Muscle of arm (tissue), 12 donors: ENCODE results near the gene LIX1. TPM values are rescaled to one million over a fixed set of nuclear protein-coding genes. Genes with fewer than 3 reads are reported as not detected.
"Not testable (repeated sequence)": the region's sequence is repeated elsewhere in the genome, so short reads cannot be mapped to it uniquely, and the experiment has no call there.

Experiments used
- DNase-seq: peaks from one replicate; pipeline ENCODE4 v3.0.0-alpha.2; 2013
- polyA plus RNA-seq, 12 donors: library from polyadenylated mRNA; unstranded; fragments of 120-200 nt; gene quantifications; one replicate each; pipeline ENCODE4 v1.2.1, GENCODE V29; 2013; ENCODE audit not compliant: insufficient read length in 12 of 12

The LIX1 gene
- polyA plus RNA-seq, 12 donors, result 3.3 to 9.3 (median 6.7) TPM; not detected in 1

DNA sequence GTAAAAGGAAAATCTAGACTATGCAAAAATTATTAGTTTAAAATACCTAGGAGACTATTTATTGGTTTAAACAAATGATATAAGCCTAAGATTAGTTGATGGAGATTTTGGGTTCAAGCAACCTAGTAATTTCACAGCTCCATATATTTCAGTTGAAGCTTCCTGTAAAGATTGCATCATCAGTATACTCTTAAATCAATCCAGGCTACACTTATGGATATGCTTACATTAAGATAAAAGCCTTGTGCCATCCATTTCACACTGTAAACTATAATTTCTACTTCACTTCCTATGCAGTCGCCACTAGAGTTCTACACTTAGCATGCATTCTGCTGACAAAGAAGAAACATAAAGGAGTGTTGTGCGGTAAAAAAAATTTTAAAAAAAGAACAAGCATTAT lies 7.3 kb upstream of the LIX1 start:
- DNase-seq, result no peak

GRCh38 chr5:97148288-97148687 lies 5.9 kb upstream of the LIX1 start:
- DNase-seq, result no peak

- DNase-seq, result no peak
Observed at GRCh38 chr5:97143704-97144103, 1.3 kb upstream of the LIX1 start.

DNA sequence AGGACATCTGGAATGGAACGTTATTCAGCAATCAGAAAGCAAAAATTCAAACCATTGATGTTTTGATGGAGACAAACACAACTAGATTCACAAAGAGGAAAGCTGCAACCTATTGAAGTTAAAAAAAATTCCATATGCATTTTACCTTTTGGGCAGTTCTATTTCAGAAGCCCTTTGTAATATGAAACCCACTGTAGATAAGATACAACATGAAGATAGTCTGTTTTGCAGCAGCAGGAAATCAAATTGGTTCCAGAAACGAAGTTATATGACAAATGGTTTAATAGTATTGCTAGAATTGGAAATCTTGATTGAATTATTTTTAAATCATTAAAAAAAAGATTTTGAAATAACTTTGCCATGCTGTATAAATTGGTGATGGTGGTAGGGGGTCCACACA lies 872 bp downstream of the LIX1 start:
- DNase-seq, result no peak

DNA sequence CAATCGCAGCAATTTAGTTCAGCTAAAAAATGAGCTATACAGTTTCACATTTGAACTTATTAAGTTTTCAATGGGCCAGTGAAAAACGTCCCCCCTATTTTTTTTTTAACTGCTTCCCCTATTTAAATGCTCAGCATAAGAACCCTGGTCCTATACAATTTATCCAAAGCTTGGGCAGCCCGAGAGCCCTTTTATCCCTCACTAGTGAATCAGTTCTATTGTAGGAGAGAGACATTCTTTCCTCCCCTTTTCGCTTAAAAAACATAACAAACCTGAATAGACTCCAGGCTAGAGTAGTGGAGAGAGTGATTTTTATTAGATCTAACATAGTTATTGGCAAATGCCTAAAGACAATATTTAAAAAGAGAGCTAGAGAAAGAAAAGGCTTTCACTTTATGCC lies 1.4 kb downstream of the LIX1 start:
- DNase-seq, result no peak

- not testable (repeated sequence) for DNase-seq
Observed at GRCh38 chr5:97140250-97140649, 2.2 kb downstream of the LIX1 start.

DNA sequence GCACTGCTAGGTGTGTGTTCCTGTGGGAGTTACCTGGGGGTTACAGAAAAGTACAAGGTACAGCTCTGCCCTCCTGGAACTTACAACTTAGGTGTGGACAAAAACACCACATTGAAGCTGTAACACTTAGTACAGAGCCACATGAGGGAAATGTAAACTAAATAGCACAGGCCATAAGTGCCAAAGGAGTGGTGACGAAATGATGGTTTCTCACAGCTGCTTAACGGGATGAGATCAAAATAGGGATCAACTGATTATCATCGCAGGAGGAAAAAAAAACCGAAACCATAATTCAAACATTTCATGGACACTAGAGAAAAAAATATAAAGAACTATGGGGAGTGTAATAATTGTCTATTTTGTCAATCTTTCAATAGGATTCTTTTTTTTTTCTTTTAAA lies 5.9 kb downstream of the LIX1 start:
- DNase-seq, result no peak

DNA sequence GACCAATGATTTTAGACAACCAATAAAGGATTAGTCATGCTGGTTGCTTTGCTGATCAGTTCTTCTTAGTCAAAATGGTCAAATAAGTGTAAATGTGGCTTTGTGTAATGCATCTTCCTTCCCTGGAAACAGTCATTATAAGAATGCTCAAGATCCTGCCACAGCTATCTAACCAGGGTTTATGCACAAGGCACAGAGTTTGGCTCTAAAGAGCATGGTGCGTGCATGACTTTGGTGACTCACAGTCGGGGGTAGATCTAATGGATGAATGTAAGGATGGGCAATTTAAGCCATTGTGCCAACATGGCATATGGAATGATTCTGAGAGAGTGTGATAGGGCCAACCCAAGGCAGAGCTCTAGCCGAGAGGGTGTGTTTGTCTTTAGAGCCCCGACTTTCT lies 6.5 kb downstream of the LIX1 start:
- DNase-seq, result no peak

DNA sequence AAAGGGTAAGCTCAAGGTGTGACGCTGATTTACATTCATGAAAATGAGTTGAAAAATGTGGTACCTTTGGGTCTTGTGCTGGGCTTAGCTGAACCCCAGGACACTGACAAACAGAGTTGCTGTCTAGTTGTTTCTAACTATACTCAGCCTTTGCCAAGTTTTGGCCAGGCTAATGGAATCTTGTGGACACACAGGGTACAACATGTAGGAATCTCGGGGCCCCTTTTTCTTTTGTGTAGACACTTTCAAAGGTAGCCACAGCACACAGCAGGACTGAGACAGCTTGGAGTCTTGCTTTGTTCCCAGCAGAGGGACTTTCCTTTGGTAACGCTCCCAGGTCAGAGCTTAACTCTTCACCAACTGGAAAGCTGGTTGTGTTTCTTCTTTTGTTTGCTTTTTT lies 7.8 kb downstream of the LIX1 start:
- DNase-seq, result no peak

GRCh38 chr5:97133101-97133500 lies 9.3 kb downstream of the LIX1 start:
- no peak for DNase-seq

DNA sequence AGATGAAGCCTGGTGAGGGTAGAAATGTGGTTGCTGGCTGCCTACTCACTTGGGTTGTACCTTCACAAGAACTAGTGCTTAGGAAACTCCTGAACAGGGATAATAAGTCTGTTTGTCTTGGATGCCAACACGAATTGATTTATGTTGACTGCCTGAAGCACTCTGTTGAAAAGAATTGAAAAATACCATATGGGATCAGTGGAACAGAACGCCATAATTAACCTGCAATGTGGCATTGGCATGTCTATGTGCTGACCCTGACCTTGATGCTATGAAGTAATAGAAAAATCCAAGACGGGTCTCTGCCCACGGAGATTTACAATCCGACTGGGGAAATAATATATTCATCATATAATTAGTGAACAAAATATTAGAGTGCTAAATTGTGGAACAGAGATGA lies 10.5 kb downstream of the LIX1 start:
- DNase-seq, result no peak

DNA sequence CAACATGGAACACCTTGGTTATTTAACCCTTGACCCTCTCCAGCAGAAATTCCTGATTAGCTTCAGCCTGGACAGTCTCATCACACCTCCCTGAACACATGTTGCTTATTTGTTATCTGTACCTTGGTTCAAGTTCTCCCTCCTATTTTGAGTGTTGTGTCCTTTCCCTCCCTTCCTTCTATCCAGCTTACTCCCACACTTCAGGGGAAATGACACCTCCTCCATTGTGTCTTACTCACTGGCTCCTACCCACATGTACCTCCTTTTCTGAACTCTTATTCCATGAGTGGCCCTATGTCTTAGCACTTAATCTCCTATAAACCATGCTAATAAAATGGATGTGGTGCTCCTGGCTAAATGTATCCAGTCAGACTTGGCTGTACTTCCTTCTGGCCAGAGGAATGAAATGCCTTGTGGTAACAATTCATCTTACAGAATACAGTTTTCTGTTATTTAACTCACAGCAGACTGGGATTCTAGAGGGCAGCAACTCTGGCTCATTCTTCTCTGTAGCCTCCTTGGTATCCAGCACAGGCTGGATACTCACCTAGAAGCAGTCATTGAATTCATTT lies 11.2 kb downstream of the LIX1 start:
- no peak for DNase-seq

GRCh38 chr5:97127727-97128126 lies 14.7 kb downstream of the LIX1 start:
- no peak for DNase-seq

DNA sequence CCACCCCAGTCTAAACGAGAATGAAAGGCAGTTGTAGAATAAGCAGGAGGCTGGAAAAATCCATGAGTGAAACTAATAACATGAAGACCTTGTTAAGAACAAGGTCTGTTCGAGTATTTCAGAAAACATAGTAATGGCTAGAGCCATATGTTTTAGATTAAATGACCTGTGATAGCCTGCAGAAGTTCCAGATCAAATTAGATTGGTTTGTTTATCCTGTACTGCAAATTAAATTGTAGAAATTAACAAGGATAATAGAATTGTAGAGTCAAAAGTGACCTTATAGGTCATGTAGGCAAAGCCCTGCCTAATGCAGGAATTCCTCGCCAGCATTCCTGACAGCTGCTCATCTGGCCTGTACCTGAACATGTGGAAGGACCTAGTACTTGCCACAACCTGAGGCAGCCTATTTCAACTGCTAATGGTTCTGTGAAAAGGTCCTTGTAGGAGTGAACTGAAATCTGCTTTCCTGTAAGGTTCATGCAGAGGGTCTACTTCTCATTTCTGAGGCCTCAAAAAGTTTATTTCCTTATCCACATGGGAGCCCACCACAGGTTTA lies 17.2 kb downstream of the LIX1 start:
- DNase-seq, result no peak

- no peak for DNase-seq
Observed at GRCh38 chr5:97124335-97124734, 18.1 kb downstream of the LIX1 start.

- no peak for DNase-seq
Observed at GRCh38 chr5:97121848-97122247, 20.6 kb downstream of the LIX1 start.

DNA sequence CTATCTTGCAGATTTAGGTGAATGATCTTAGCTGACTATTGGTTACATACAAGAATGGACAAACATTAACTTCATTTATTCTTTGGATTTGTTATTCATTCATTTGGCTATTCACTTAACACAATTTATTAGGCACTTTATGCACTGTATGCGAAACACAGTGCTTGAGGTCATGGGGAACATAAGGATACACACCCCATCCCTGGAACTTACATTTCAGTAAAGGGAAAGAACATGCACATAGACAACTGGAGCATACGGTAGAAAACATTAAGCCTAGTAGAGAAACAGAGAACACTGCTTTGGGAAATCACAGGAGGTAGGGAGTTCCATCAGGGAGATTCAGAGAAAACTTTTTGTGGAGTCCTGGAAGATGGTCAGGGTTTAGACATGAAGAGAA lies 22.2 kb downstream of the LIX1 start:
- DNase-seq, result no peak

DNA sequence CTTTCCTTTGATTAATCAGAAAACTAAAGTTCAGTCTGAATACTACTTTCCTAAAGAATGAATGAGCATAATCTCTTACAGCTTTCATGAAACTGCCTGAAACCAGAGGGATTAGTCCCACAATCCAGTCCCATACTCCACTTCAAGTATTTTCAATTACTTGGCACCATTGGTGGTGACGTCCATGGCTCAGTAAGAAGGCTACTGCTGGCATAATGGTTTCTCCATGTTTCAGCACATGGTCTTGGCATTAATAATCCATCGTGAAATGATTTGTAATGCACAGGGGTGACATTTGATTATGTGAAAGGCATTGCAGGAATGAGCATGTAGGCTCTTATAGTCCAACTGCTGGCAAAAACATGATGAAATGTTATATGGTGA lies 23.4 kb downstream of the LIX1 start:
- peak; percentile 51 for DNase-seq

DNA sequence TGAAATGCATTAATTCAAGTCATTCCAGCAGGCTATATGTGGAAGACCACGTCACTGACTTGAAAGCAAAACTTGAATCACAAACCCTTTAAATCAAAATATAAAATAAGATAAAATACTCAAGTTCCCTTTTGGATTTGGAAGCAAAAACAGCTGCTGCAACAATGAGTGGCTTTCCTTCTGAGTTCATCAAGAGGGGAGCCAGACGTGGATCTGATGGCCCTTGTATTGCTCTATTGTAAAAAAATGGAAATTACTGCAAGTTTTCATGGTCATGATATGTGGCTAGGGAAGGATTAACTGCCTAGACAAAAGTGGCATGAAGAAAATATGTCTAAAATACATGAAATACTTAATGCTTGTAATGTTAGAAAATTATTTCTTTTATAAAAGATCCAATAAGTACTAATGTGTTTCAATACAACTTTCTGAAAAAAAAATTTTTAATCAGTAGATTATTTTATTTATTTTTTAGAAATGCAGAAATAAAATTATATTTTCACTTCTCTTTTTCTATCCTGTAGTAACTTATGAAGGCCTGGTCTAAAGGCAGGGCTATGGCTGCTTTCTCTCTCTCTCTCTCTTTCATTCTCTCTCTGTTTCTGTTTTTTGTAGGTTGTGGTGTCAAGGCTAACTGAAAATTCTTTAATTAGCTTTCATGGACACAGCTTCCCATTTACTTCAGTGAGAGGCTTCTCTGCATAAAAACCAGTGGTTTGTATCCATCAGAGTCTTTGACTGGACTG lies 24.0 kb downstream of the LIX1 start:
- DNase-seq, result peak; percentile 17

DNA sequence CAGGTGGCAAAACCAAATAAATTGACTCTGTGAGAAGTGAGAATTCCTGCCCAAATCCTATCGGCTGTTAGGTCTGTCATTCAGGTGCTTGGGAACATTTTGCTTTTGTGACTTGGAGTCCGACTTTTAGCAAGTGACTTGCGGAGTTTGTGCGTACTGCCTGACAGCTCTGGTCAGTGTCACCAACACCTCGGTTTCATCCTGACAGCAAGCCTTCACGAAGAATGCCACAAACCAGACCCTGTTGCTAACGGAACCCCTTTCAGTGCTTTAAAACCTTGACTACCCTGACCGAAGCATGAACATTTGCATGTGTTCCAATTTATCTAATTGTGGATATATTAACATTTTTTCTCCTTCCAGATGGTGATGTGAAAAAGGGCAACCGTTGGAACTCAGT lies 26.5 kb downstream of the LIX1 start:
- no peak for DNase-seq

DNA sequence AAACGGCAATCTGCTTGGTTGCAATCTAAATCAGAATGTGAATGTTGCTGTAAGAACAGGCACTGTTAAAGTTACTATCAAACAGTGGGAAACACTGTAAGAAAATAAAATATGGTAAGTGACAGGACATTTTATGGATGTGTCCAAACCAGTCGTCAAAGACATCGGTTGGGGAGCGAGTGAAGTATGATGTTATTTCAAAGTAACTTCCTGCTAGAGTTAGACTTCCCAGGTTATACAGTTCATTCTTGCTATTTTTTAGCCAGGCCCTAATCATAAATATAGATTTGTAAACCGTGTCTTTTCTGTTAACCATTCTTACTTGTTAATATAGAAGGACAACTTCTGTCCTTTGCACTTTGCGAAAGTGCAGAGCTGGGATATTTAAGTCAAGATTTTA lies 30.2 kb downstream of the LIX1 start:
- DNase-seq, result no peak

GRCh38 chr5:97111616-97112015 lies 30.8 kb downstream of the LIX1 start:
- DNase-seq, result no peak

- DNase-seq, result no peak
Observed at GRCh38 chr5:97111004-97111403, 31.4 kb downstream of the LIX1 start.

DNA sequence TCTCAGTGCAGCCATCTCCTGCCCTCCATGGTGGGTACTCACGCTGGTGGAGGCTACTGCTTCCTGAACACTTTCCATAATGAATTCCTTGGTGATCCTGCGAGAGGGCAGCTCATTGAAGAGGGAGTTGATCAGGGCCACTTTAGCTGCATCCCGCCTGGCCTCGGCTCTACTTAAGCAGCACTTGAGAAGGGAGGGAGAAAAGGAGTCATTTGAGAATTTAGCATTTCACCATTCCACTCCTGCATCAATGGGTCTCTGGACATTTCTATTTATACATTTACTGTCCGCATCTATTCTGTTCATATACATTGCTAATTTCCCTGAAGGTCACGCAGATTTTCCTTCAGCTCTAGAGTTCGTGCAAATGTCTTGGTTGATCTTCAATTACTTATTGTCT lies 35.1 kb downstream of the LIX1 start:
- no peak for DNase-seq
